CD4-positive, alpha-beta T cell treated with Interleukin-2 at 100 ng/mL for 4 hours (primary cell): ENCODE measurements around the gene TNN.
"Not testable (repeated sequence)": the region's sequence is repeated elsewhere in the genome, so short reads cannot be mapped to it uniquely, and the experiment has no call there.

Experiments used
- DNase-seq: peaks from one replicate; pipeline ENCODE4 v3.0.0-alpha.2; 2020; ENCODE audit warnings: low spot score

Gene TNN, protein sequence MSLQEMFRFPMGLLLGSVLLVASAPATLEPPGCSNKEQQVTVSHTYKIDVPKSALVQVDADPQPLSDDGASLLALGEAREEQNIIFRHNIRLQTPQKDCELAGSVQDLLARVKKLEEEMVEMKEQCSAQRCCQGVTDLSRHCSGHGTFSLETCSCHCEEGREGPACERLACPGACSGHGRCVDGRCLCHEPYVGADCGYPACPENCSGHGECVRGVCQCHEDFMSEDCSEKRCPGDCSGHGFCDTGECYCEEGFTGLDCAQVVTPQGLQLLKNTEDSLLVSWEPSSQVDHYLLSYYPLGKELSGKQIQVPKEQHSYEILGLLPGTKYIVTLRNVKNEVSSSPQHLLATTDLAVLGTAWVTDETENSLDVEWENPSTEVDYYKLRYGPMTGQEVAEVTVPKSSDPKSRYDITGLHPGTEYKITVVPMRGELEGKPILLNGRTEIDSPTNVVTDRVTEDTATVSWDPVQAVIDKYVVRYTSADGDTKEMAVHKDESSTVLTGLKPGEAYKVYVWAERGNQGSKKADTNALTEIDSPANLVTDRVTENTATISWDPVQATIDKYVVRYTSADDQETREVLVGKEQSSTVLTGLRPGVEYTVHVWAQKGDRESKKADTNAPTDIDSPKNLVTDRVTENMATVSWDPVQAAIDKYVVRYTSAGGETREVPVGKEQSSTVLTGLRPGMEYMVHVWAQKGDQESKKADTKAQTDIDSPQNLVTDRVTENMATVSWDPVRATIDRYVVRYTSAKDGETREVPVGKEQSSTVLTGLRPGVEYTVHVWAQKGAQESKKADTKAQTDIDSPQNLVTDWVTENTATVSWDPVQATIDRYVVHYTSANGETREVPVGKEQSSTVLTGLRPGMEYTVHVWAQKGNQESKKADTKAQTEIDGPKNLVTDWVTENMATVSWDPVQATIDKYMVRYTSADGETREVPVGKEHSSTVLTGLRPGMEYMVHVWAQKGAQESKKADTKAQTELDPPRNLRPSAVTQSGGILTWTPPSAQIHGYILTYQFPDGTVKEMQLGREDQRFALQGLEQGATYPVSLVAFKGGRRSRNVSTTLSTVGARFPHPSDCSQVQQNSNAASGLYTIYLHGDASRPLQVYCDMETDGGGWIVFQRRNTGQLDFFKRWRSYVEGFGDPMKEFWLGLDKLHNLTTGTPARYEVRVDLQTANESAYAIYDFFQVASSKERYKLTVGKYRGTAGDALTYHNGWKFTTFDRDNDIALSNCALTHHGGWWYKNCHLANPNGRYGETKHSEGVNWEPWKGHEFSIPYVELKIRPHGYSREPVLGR (N-terminal part only)

DNA sequence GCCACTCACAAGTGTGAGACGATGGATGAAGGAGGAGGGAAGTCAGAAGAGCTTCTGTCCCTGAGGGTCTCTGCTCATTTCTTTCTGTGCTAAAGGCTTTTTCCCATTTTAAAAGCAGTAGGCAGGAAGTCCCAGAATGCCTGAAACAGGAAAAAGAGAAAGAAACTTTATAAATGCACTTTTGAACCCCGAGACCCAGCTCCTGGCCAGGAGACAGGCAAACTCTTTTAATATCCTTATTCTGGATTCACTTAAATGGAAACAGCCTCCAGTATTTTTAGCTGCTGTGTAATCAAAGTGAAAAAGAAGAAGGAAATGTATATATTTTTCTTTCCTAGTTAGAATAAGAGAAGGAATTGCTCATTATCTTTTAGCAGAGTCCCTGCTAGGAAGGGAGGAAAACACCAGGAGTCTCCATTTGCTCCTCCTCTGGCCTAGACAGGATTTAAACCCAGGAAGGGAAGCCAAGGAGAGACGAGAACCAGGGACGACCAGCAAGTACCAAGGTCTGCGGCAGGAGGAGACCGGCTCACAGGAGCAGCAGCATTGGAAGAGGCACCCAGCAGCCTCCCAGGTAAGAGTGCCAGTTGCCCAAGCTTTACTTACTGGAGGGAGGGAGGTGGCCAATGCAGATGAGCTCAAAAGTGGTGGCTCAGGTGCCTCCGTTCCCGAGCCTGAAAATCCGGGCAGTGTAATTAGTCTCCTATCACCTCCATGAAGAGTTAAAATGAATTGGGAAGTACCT is at the start of gene TNN:
TNN (plus strand) TSS at position 472 of the 745 bp plus-strand sequence. CDS start 9,586 bp downstream, outside the sequence.
- DNase-seq, result no peak

DNA sequence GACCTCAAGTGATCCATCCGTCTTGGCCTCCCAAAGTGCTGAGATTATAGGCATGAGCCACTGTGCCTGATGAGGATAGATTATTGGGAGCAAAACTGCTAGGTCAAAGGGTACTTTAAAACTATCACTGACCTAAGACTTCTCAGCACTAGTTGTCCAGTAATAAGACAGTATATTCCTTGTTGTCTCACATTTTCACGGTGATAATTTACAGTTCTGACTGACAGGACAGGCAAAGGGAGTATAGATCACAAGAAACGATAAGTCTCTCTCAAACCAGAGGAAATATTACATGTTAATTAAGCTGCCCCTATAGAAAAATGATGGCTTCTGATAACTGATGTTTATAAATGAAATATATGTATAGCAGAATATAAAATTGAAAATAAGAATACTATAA is 48.1 kb upstream of the TNN start:
- DNase-seq, result no peak

GRCh38 chr1:175023043-175023921 is 44.4 kb upstream of the TNN start, which contains the start of gene MRPS14:
TSS of gene MRPS14 (minus strand) at chr1:175023425. CDS start at chr1:175023408, 17 bp downstream.
- peak; percentile 99 for DNase-seq

DNA sequence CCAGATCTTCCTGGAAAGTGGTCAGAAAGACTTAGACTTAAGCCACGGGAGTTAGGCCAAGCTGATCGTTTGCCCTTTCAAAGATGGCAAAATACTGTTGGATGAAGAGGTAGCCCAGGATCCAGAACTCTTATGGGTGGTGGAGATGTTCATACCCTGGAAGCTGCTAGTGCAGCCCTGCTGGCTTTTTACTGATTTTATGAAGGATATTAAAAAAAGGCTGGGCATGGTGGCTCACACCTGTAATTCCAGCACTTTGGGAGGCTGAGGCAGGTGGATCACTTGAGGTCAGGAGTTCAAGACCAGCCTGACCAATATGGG is 43.8 kb upstream of the TNN start:
- DNase-seq, result not testable (repeated sequence)

DNA sequence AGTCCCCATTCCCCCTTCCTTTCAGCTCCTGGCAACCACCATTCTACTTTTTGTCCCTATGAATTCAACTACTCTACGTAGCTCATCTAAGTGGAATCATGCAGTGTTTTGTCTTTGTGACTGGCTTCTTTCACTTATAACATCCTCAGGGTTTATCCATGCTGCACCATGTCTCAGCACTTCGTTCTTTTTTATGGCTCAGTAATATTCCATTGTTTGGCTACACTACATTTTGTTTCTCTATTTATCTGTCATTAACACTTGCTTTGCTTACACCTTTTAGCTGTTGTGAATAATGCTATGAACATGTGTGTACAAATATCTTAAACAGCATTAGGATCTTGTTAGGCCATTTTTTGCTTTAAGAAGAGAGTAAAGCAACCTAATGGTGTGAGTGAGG is 42.9 kb upstream of the TNN start:
- no peak for DNase-seq

DNA sequence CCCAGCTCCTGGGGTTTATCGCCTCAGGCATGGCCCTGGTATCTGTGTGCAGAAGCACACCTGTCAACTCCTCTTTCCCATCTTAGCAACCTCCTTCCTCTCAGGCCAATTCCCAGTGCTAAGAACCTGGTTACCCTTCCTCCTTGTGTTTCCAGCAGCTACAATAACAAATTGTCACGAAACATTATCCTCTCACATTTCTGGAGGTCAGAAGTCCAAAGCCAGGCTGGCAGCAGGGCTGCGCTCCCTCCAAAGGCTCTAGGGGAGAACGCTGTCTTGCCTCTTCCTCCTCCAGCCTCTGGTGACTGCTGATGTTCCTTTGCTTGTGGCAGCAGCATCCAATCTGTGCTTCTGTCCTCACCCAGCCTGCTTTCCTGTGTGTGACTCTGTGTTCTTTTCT is 33.7 kb upstream of the TNN start:
- no peak for DNase-seq

- no peak for DNase-seq
Measured at GRCh38 chr1:175034775-175035174, 32.9 kb upstream of the TNN start.

GRCh38 chr1:175035865-175036264 is 31.8 kb upstream of the TNN start:
- DNase-seq, result no peak

- DNase-seq, result no peak
Measured at GRCh38 chr1:175036476-175036875, 31.2 kb upstream of the TNN start.

GRCh38 chr1:175037416-175037815 is 30.2 kb upstream of the TNN start:
- no peak for DNase-seq

DNA sequence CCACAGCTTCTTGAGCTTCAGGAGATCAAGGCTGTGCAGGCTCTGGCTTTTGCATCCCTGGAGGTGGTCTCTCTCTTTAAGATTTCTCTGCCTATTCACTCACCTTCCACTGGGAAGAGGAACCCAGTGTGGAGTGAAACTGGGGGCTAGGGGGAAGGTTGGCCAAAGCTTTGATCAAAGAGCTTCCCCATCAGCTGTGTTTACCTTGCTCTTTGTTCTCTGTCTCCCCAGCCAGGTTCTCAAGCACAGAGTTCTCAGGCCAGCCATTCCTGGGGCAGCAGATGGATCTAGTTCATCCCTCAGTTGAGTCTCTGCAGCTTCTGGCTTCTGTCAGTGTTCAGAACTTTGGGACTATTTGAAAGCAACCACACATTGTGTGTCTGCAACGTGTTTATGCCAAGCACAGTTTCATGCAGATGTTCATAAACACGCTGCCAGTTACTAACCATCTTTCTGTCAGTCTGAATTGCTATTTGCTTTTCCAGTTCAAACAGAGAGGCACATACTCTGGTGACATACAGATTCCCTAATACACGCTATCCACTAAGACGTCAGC is 27.2 kb upstream of the TNN start:
- no peak for DNase-seq

DNA sequence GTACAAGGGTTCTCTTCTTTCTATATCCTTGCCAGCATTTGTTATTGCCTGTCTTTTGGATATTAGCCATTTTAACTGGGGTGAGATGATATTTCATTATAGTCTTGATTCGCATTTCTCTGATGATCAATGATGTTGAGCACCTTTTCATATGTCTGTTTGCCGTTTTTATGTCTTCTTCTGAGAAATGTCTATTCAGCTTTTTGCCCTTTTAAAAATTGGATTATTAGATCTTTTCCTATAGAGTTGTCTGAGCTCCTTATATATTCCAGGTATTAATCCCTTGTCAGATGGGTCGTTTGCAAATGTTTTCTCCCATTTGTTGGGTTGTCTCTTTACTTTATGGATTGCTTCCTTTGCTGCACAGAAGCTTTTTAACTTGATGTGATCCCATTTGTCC is 25.0 kb upstream of the TNN start:
- no peak for DNase-seq

GRCh38 chr1:175043824-175044223 is 23.8 kb upstream of the TNN start:
- DNase-seq, result no peak

DNA sequence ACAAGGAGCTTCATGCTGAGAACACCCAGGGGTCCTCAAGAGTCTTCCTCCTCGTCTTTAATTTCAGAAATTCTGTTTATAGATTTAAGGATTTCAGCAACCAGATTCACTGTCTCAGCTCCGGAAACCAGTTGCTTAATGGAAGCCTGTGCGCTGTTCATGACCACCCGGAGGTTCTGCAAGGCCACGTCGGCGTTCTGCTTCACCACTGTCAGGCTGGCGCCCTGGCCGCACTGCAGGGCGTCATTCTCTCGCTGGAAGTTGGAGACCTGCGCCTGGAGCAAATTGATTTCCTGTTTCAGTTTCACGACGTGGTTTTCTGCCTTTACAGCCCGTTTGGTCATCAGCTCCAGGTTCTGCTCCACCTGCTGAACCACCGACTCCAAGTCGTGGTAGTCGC is 23.0 kb upstream of the TNN start:
- DNase-seq, result not testable (repeated sequence)

DNA sequence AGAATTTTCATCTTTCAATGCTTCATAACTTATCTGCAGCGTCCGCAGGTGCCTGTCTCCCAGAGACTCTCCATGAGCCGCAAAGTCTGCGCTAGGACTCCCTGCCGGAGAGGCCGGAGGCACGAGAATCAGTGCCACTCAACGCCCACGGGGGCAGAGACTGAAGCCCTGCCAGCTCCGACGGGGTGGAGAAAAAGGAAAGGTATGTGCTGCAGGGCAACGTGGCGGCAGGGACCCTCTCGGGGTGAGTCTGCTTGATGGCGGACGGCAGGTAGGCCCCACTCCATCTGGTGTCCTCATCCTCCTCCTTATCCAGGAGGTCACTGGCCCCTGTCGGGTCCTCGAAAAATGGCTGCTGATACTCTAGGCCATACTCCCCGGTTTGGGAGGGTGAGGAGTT is 22.5 kb upstream of the TNN start:
- DNase-seq, result no peak

DNA sequence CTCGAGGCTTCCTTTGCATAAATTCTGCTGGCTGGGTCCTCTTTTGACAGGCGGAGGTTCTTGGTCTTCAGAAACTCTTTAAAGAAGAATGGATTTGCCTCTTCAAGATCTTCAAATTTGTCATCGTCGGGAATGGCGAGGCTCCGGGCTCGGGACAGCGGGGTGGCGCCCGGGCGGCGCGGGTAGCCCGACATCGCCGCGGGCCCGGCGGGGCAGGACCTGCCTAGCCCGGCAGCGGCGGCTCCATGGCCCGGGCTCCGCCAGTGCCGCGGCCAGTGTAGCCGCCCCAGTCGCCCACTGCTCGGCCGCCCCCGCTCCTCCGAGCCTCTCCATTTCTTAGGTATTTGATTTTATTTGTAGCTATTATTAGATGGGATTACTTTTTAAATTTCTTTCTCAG is 22.1 kb upstream of the TNN start:
- no peak for DNase-seq

- DNase-seq, result no peak
Measured at GRCh38 chr1:175050992-175051391, 16.6 kb upstream of the TNN start.

DNA sequence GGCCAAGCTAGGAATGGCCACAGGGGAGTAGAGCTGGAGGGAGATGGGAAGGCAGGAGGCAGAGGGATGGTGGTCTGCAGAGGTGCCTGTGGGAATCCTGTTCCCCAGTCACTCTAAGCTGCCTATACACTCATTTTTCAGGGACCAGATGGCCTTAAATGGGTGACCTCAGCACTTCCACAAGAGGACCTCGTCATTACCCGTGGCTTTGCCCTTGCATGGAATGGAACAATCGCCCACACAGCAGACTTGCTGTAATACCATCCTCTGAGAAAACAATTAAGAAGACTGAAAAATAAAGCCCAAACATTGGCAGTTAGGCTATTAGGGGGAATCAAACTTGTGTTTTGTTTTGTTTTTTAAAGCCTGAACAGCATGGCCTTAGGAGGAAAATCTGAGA is 12.9 kb upstream of the TNN start:
- no peak for DNase-seq

DNA sequence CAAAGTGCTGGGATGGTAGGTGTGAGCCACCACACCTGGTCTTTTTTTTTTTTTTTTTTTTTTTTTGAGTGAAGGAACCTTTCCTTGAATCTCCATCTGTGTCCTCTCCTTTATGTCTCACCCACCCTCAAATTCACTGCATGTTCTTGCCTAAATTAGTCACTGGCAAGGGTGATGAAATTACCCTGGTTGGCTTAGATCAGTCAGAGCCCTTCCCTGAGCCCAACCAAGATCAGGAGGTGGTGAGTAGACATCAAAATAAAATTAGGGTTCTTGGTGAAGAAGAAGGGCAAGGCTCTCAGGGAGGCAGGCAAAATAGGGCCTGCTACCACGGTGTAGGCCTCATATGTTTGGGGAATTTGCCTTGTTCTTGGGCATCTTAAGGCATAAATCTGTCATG is 5.3 kb upstream of the TNN start:
- no peak for DNase-seq

DNA sequence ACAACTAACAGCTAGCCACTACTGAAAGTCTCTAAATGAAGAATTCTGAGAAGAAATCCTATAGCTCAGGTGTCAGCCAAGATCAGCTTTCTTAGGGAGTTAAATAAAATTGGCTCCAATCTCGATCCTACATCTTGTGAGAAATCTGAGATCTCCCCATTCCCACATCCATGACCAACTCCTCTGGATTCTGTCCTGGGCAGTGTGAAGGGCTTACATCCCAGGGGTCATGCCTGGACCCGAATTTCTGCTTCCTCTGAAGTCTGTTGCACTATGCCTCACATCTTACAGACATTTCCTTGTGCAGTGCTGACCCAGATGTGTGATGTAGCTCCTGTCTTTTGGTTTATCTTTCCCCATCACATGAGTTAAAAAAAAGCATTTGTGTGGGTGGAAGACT is 4.8 kb upstream of the TNN start:
- DNase-seq, result no peak
